HG02678 (cell line): ENCODE results near the gene TULP4.
A peak's percentile ranks its signal among the peaks of the same experiment; 100 is the strongest.
"Not testable (repeated sequence)": the region's sequence is repeated elsewhere in the genome, so short reads cannot be mapped to it uniquely, and the experiment has no call there.

Source experiments
- ATAC-seq: cut with Tn5 transposase; IDR thresholded peaks from one replicate; pipeline ENCODE4 v1.9.1; 2021; ENCODE audit warnings: mild to moderate bottlenecking, moderate library complexity; ENCODE audit not compliant: unreplicated experiment

TULP4 gene

GRCh38 chr6:158327211-158327610 is 14.9 kb downstream of the TULP4 start:
- no peak for ATAC-seq

- ATAC-seq, result no peak
Measured at GRCh38 chr6:158328952-158329351, 16.7 kb downstream of the TULP4 start.

- no peak for ATAC-seq
Measured at GRCh38 chr6:158329531-158329930, 17.3 kb downstream of the TULP4 start.

GRCh38 chr6:158330016-158330415 is 17.8 kb downstream of the TULP4 start:
- no peak for ATAC-seq

GRCh38 chr6:158332237-158332636 is 20.0 kb downstream of the TULP4 start:
- ATAC-seq, result no peak

- ATAC-seq, result no peak
Measured at GRCh38 chr6:158333094-158333493, 20.8 kb downstream of the TULP4 start.

- no peak for ATAC-seq
Measured at GRCh38 chr6:158334534-158334933, 22.3 kb downstream of the TULP4 start.

GRCh38 chr6:158337332-158337731 is 25.1 kb downstream of the TULP4 start:
- no peak for ATAC-seq

- ATAC-seq, result no peak
Measured at GRCh38 chr6:158338311-158339112, 26.2 kb downstream of the TULP4 start.

GRCh38 chr6:158339197-158339596 is 26.9 kb downstream of the TULP4 start:
- not testable (repeated sequence) for ATAC-seq

GRCh38 chr6:158340252-158340651 is 28.0 kb downstream of the TULP4 start:
- no peak for ATAC-seq

- ATAC-seq, result peak; percentile 51
Measured at GRCh38 chr6:158344534-158344933, 32.3 kb downstream of the TULP4 start.

GRCh38 chr6:158345444-158345843 is 33.2 kb downstream of the TULP4 start:
- not testable (repeated sequence) for ATAC-seq

GRCh38 chr6:158347335-158347734 is 35.1 kb downstream of the TULP4 start:
- ATAC-seq, result no peak

- ATAC-seq, result not testable (repeated sequence)
Measured at GRCh38 chr6:158348737-158349504, 36.7 kb downstream of the TULP4 start.

GRCh38 chr6:158349505-158350275 is 37.4 kb downstream of the TULP4 start:
- ATAC-seq, result not testable (repeated sequence)

- ATAC-seq, result not testable (repeated sequence)
Measured at GRCh38 chr6:158350731-158351130, 38.5 kb downstream of the TULP4 start.

GRCh38 chr6:158353883-158354877 is 41.9 kb downstream of the TULP4 start:
- no peak for ATAC-seq

- peak; percentile 16 for ATAC-seq
Measured at GRCh38 chr6:158356586-158357546, 44.6 kb downstream of the TULP4 start.
